HepG2 (cell line): ENCODE data around the gene MAGEA12. TPM values are rescaled to one million over a fixed set of nuclear protein-coding genes. Genes with fewer than 3 reads are reported as not detected.
"Not testable (repeated sequence)": the region's sequence is repeated elsewhere in the genome, so short reads cannot be mapped to it uniquely, and the experiment has no call there.

Source experiments
- ATAC-seq: fragments of 200-7000 bp; cut with Tn5 transposase; 3 replicates; pipeline ENCODE4 v1.9.1; 2020; ENCODE audit warnings: mild to moderate bottlenecking, moderate library complexity
- BruUV-seq: library from RNA; stranded (reverse); fragments of 400-500 nt; replicated peaks from 2 replicates; lab custom pipeline; 2021; lab: Mats Ljungman, UMichigan
- CTCF ChIA-PET: fragments of 300-600 bp; formaldehyde crosslinking; extraction: SDS; loops from one replicate; lab custom pipeline; 2021; ENCODE audit warnings: low total read pairs, inconsistent platforms, low intra/inter-chr PET ratio; lab: Yijun Ruan, JAX
- POLR2A ChIA-PET: fragments of 350-600 bp; sonication (Branson Sonifier 250); formaldehyde crosslinking; loops from one replicate; lab custom pipeline; 2020; ENCODE audit warnings: antibody characterized with exemption, inconsistent platforms; lab: Yijun Ruan, JAX
- DNase-seq: peaks from one replicate; pipeline ENCODE4 v3.0.0-alpha.2; 2015; ENCODE audit warnings: low spot score
- FAIRE-seq: peaks from 3 replicates; lab custom pipeline; 2011; peaks lifted over from hg19 to GRCh38; lab: Jason Lieb, UNC
- H2AFZ ChIP-seq: one replicate; pipeline ENCODE4 v1.6.1; 2011; ENCODE audit warnings: low read length, inconsistent platforms
- H3K27ac ChIP-seq: fragments of 300-600 bp; 3 replicates; pipeline ENCODE4 v1.8.0; 2011; ENCODE audit warnings: mixed run types, mild to moderate bottlenecking, mixed read lengths, low read length, inconsistent platforms; ENCODE audit not compliant: insufficient read depth; ENCODE audit errors: extremely low read length
- H3K27me3 ChIP-seq, 2 experiments: fragments of 200-600 bp in 1 of 2; 2 replicates in 1 of 2; 3 replicates in 1 of 2; pipeline versions ENCODE4 v1.6.0 to v1.8.0; 2011; ENCODE audit warnings: low read length in 2 of 2, mild to moderate bottlenecking in 2 of 2, moderate library complexity in 2 of 2, inconsistent platforms in 1 of 2; ENCODE audit not compliant: insufficient read depth in 2 of 2, control insufficient read depth in 1 of 2
- H3K36me3 ChIP-seq, 2 experiments: fragments of 200-600 bp in 1 of 2; replicated peaks in 1 of 2; 2 replicates in 1 of 2; 3 replicates in 1 of 2; pipeline versions ENCODE4 v1.5.1 to v1.8.0; 2011; ENCODE audit warnings: low read length in 2 of 2, inconsistent platforms in 1 of 2; ENCODE audit not compliant: insufficient read depth in 2 of 2, control insufficient read depth in 1 of 2
- H3K4me1 ChIP-seq: 2 replicates; pipeline ENCODE4 v1.5.1; 2012; ENCODE audit warnings: low read length, inconsistent platforms; ENCODE audit not compliant: insufficient read depth
- H3K4me2 ChIP-seq: 2 replicates; pipeline ENCODE4 v1.6.0; 2011; ENCODE audit warnings: low read depth, low read length, inconsistent platforms
- H3K4me3 ChIP-seq, 3 experiments: fragments of 200-600 bp in 1 of 3; sonication (generic), shearing (Covaris generic) in 1 of 3; replicated peaks in 1 of 3; 2 replicates each; pipeline ENCODE4 v1.5.1; 2011 to 2016; ENCODE audit warnings: low read length in 3 of 3, inconsistent platforms in 2 of 3, low read depth in 2 of 3, mild to moderate bottlenecking in 2 of 3, control low read depth in 1 of 3, mixed read lengths in 1 of 3; ENCODE audit not compliant: insufficient read depth in 1 of 3
- H3K79me2 ChIP-seq: one replicate; pipeline ENCODE4 v1.6.1; 2011; ENCODE audit warnings: low read length, inconsistent platforms; ENCODE audit not compliant: insufficient read depth
- H3K9ac ChIP-seq: 2 replicates; pipeline ENCODE4 v1.6.0; 2011; ENCODE audit warnings: mild to moderate bottlenecking, low read depth, low read length, inconsistent platforms; ENCODE audit not compliant: insufficient read depth
- H3K9me3 ChIP-seq: 2 replicates; pipeline ENCODE4 v1.5.1; 2012; ENCODE audit warnings: mild to moderate bottlenecking, low read length
- H4K20me1 ChIP-seq: 2 replicates; pipeline ENCODE4 v1.6.0; 2011; ENCODE audit warnings: inconsistent platforms, mild to moderate bottlenecking, low read length, moderate library complexity; ENCODE audit not compliant: insufficient read depth
- WGBS: methylation state at CpG from one replicate; pipeline ENCODE4 v1.1.6; 2017; ENCODE audit warnings: low lambda C conversion rate; 5-methylcytosine and 5-hydroxymethylcytosine counted together
- in situ Hi-C: cut with HindIII; loops from 2 replicates; pipeline ENCODE4 v1.10.0; 2017; ENCODE audit warnings: low pct_unique_long_range_greater_than_20kb; ENCODE audit not compliant: extremely low pct_ligation_motif_present
- intact Hi-C: fragments of 100-400 bp; cut with micrococcal nuclease; formaldehyde crosslinking; loops from one replicate; pipeline ENCODE4 v1.10.0; 2022; ENCODE audit not compliant: unreplicated experiment
- polyA plus RNA-seq, 8 experiments: library from polyadenylated mRNA; depleted of rRNA in 3 of 8; stranded (reverse) in 7 of 8; unstranded in 1 of 8; fragments of >200 nt; fragmentation: Illumina TruSeq in 4 of 8; extraction: Trizol in 4 of 8; gene quantifications; 2 replicates each; pipeline versions ENCODE4 v1.2.1 to v1.2.3, GENCODE V29; 2011 to 2016; ENCODE audit warnings: low read depth in 4 of 8, missing spikeins in 1 of 8, mixed read lengths in 1 of 8; ENCODE audit not compliant: insufficient read depth in 1 of 8
- total RNA-seq, 5 experiments: library from RNA; depleted of rRNA; stranded (reverse); fragments of >200 nt; fragmentation: Illumina TruSeq; extraction: Trizol; gene quantifications; 2 replicates each; pipeline ENCODE4 v1.2.3, GENCODE V29; 2016; ENCODE audit warnings: low read depth in 1 of 5

MAGEA12 gene
- total and polyA plus RNA-seq, 2 of the 13 experiments (the other 11 are each of a cell fraction or from before 2014, with no cell fraction given) = not detected

GRCh38 chrX:152697952-152698931, 35.3 kb upstream of the MAGEA12 start, which contains the start of gene MAGEA3:
TSS of gene MAGEA3 (plus strand) at chrX:152698794. CDS start at chrX:152700833, 2,039 bp downstream.
- CTCF ChIA-PET, intact Hi-C loops, H3K9ac ChIP-seq, H3K4me1 ChIP-seq, H3K27ac ChIP-seq, DNase-seq, in situ Hi-C loops, H3K9me3 ChIP-seq, H4K20me1 ChIP-seq, POLR2A ChIA-PET, H3K27me3 ChIP-seq, BruUV-seq, ATAC-seq, H3K4me2 ChIP-seq, H3K79me2 ChIP-seq, H2AFZ ChIP-seq, H3K4me3 ChIP-seq, H3K36me3 ChIP-seq: not testable (repeated sequence)
- peak; percentile 67 for FAIRE-seq
- no CpG with 5 or more reads among the region's 34 CpGs for WGBS

- BruUV-seq, H3K27me3 ChIP-seq, H2AFZ ChIP-seq, H3K4me2 ChIP-seq, H3K9ac ChIP-seq, POLR2A ChIA-PET, H4K20me1 ChIP-seq, DNase-seq, H3K4me3 ChIP-seq, H3K36me3 ChIP-seq, H3K9me3 ChIP-seq, intact Hi-C loops, FAIRE-seq, CTCF ChIA-PET, H3K27ac ChIP-seq, in situ Hi-C loops, H3K79me2 ChIP-seq, ATAC-seq, H3K4me1 ChIP-seq: not testable (repeated sequence)
- no CpG with 5 or more reads among the region's 5 CpGs for WGBS
Observed at GRCh38 chrX:152700390-152700789, 33.2 kb upstream of the MAGEA12 start.

- WGBS = no CpG with 5 or more reads among the region's 7 CpGs
- CTCF ChIA-PET, DNase-seq, H2AFZ ChIP-seq, H3K4me1 ChIP-seq, H3K9me3 ChIP-seq, H3K79me2 ChIP-seq, H3K4me3 ChIP-seq, H3K4me2 ChIP-seq, in situ Hi-C loops, BruUV-seq, POLR2A ChIA-PET, H3K9ac ChIP-seq, FAIRE-seq, ATAC-seq, H3K27ac ChIP-seq, H4K20me1 ChIP-seq, H3K36me3 ChIP-seq, intact Hi-C loops, H3K27me3 ChIP-seq: not testable (repeated sequence)
Observed at GRCh38 chrX:152706500-152706899, 27.1 kb upstream of the MAGEA12 start.

DNA sequence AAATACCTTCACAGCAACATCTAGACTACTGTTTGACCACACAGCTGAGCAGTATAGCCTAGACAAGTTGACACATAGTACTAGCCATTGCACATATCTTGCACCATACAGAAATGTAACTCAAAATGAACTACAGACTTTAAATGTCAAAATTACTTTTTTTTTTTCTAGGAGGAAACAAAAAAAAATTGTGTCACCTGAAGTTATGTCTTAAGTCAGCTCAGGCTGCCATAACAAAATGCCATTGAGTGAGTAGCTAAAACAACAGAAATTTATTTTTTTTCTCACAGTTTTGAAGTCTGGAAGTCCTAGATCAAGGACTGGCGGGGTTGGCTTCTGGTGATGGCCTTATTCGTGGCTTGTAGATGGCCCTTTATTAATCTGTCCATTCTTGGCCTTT, 24.4 kb upstream of the MAGEA12 start, which contains the start of gene CSAG2:
CSAG2 (minus strand) TSS at position 101 of the 400 bp plus-strand sequence. CDS start 161 bp downstream, outside the sequence.
- ATAC-seq, H3K27ac ChIP-seq, intact Hi-C loops: not testable (repeated sequence)

More for the DNA sequence above, 24.4 kb upstream of the MAGEA12 start, which contains the start of gene CSAG2:
- H3K27me3 ChIP-seq, H3K79me2 ChIP-seq, H3K9ac ChIP-seq, H3K4me2 ChIP-seq, POLR2A ChIA-PET, DNase-seq, H3K4me1 ChIP-seq, H4K20me1 ChIP-seq, H3K36me3 ChIP-seq, FAIRE-seq, H3K9me3 ChIP-seq, H2AFZ ChIP-seq, H3K4me3 ChIP-seq, in situ Hi-C loops, CTCF ChIA-PET, BruUV-seq: not testable (repeated sequence)
- WGBS = no CpG with 5 or more reads among the region's 2 CpGs
